ENCODE data around the gene GDF10. TPM values are rescaled to one million over a fixed set of nuclear protein-coding genes. Genes with fewer than 3 reads are reported as not detected.

Gene GDF10
- total RNA-seq, 4 donors from 2014 or later: 5.8 to 29.7 (median 10.8) TPM

GRCh38 chr10:47306387-47307210 lies 6.6 kb downstream of the GDF10 start:
- H3K27ac ChIP-seq: no peak overlapping the region
- no peak overlapping the region for H3K4me3 ChIP-seq
- WGBS, 2 donors (ENCODE audit: low coverage in 1 of 2): 72 to 76% methylated on average over 6 to 8 of the region's 10 CpGs
- H3K27me3 ChIP-seq: peaks cover 30% of the 10 kb centered on the region
- ATAC-seq: no peak
- H3K9me3 ChIP-seq: no peaks in the 10 kb centered on the region
- H3K36me3 ChIP-seq: no peaks in the 10 kb centered on the region
- peaks cover 0 to 10% (median 0%) of the 10 kb centered on the region in 3 donors for H3K4me1 ChIP-seq
- TF ChIP-seq POLR2AphosphoS5 (IDR thresholded peaks at IDR 0.05) (no peak), CTCF (IDR thresholded peaks at IDR 0.05) (no peak), POLR2A (IDR thresholded peaks at IDR 0.05) (no peak), EP300 (IDR thresholded peaks at IDR 0.05) (no peak)

GRCh38 chr10:47307381-47307780 lies 7.4 kb downstream of the GDF10 start:
- H3K27me3 ChIP-seq: peaks cover 27% of the 10 kb centered on the region
- H3K27ac ChIP-seq: no peak overlapping the region
- ATAC-seq: no peak
- no peak overlapping the region for H3K4me3 ChIP-seq
- H3K9me3 ChIP-seq: no peaks in the 10 kb centered on the region
- WGBS, 2 donors (ENCODE audit: low coverage in 1 of 2): 83 to 86% methylated on average over 2 of the region's 3 CpGs
- peaks cover 0 to 15% (median 0%) of the 10 kb centered on the region in 3 donors for H3K4me1 ChIP-seq
- no peak for TF ChIP-seq EP300 (IDR thresholded peaks at IDR 0.05)
- TF ChIP-seq POLR2AphosphoS5 (IDR thresholded peaks at IDR 0.05): no peak
- TF ChIP-seq POLR2A (IDR thresholded peaks at IDR 0.05): no peak
- TF ChIP-seq CTCF (IDR thresholded peaks at IDR 0.05): no peak
- H3K36me3 ChIP-seq: no peaks in the 10 kb centered on the region

GRCh38 chr10:47308775-47309174 lies 8.8 kb downstream of the GDF10 start:
- Histone ChIP-seq H3K4me3 (no peak overlapping the region), H3K27ac (no peak overlapping the region), H3K27me3 (peaks cover 13% of the 10 kb centered on the region), H3K9me3 (no peaks in the 10 kb centered on the region), H3K4me1 (peaks cover 0 to 15% (median 0%) of the 10 kb centered on the region in 3 donors), H3K36me3 (no peaks in the 10 kb centered on the region)
- ATAC-seq: no peak
- TF ChIP-seq POLR2AphosphoS5 (IDR thresholded peaks at IDR 0.05): no peak
- no peak for TF ChIP-seq EP300 (IDR thresholded peaks at IDR 0.05)
- TF ChIP-seq POLR2A (IDR thresholded peaks at IDR 0.05): no peak
- TF ChIP-seq CTCF (IDR thresholded peaks at IDR 0.05): no peak
- 60 to 75% methylated on average over 1 to 2 of the region's 9 CpGs for WGBS, 2 donors (ENCODE audit: low coverage in 1 of 2)

GRCh38 chr10:47309408-47310089 lies 9.6 kb downstream of the GDF10 start:
- Histone ChIP-seq H3K4me1 (peaks cover 0 to 15% (median 0%) of the 10 kb centered on the region in 3 donors), H3K27ac (no peak overlapping the region), H3K4me3 (no peak overlapping the region), H3K9me3 (no peaks in the 10 kb centered on the region), H3K27me3 (peaks cover 9% of the 10 kb centered on the region), H3K36me3 (no peaks in the 10 kb centered on the region)
- ATAC-seq: no peak
- 80 to 83% methylated on average over 7 to 10 of the region's 34 CpGs for WGBS, 2 donors (ENCODE audit: low coverage in 1 of 2)
- no peak for TF ChIP-seq POLR2A (IDR thresholded peaks at IDR 0.05)
- TF ChIP-seq CTCF (IDR thresholded peaks at IDR 0.05): no peak
- TF ChIP-seq POLR2AphosphoS5 (IDR thresholded peaks at IDR 0.05): no peak
- no peak for TF ChIP-seq EP300 (IDR thresholded peaks at IDR 0.05)
